Gastrocnemius medialis (tissue), 4 donors: ENCODE measurements around the gene OR13F1. TPM values are rescaled to one million over a fixed set of nuclear protein-coding genes. Genes with fewer than 3 reads are reported as not detected.

Source experiments
- ATAC-seq, 2 donors: fragments of 150-250 bp; one replicate each; pipeline ENCODE4 v1.9.1; 2016
- DNase-seq, 2 donors: peaks; one replicate each; pipeline ENCODE4 v3.0.0-alpha.2; 2019
- H3K27ac ChIP-seq, 4 donors: fragments of 200-600 bp; sonication (generic); 1 replicate in 1 of 4; 2 replicates in 3 of 4; pipeline ENCODE4 v1.5.1; 2016 to 2018; ENCODE audit warnings: mild to moderate bottlenecking in 2 of 4, moderate library complexity in 1 of 4
- H3K27me3 ChIP-seq, 3 donors: fragments of 200-600 bp; sonication (generic) in 2 of 3; 1 replicate in 1 of 3; 2 replicates in 2 of 3; pipeline versions ENCODE4 v1.5.1 to v1.6.0; 2016 to 2019; ENCODE audit warnings: mild to moderate bottlenecking in 1 of 3, moderate library complexity in 1 of 3
- H3K36me3 ChIP-seq, 2 donors: fragments of 200-600 bp; sonication (generic) in 1 of 2; one replicate each; pipeline ENCODE4 v1.5.1; 2017 to 2018
- H3K4me1 ChIP-seq, 2 donors: fragments of 200-600 bp; sonication (generic) in 1 of 2; one replicate each; pipeline ENCODE4 v1.5.1; 2016 to 2017; ENCODE audit warnings: mild to moderate bottlenecking in 2 of 2
- H3K4me3 ChIP-seq, 4 donors: fragments of 200-600 bp; sonication (generic) in 3 of 4; 1 replicate in 1 of 4; 2 replicates in 3 of 4; pipeline ENCODE4 v1.5.1; 2016 to 2019; ENCODE audit warnings: mild to moderate bottlenecking in 2 of 4
- H3K9me3 ChIP-seq, 3 donors: fragments of 200-600 bp; sonication (generic) in 2 of 3; 1 replicate in 1 of 3; 2 replicates in 2 of 3; pipeline ENCODE4 v1.5.1; 2016 to 2019
- POLR2A ChIP-seq, 2 donors: fragments of 450-650 bp; IDR thresholded peaks; one replicate each; pipeline ENCODE4 v1.6.1; 2017; ENCODE audit warnings: antibody characterized with exemption in 2 of 2, mild to moderate bottlenecking in 2 of 2, moderate library complexity in 2 of 2
- in situ Hi-C, 4 donors: fragments of 200-750 bp; cut with MboI; loops; one replicate each; pipeline versions ENCODE4 v1.15.0 to v1.8.0; 2017; ENCODE audit warnings: low sequenced_read_pairs in 4 of 4
- intact Hi-C: fragments of 100-400 bp; cut with DNase I; formaldehyde crosslinking; loops from one replicate; pipeline ENCODE4 v1.15.1; 2023; ENCODE audit warnings: low total_unique reads
- total RNA-seq, 4 donors: library from RNA; depleted of rRNA; stranded (reverse); fragments of >200 nt; gene quantifications; one replicate each; pipeline versions ENCODE4 v1.1.0 to v1.2.3, GENCODE V29; 2016
- TF ChIP-seq, protein P1 (sequence below), 5 experiments: fragments of 450-650 bp in 3 of 5; fragments of 200-600 bp in 2 of 5; sonication (generic) in 2 of 5; IDR thresholded peaks in 4 of 5; conservative IDR thresholded peaks in 1 of 5; 1 replicate in 4 of 5; 2 replicates in 1 of 5; pipeline ENCODE4 v1.5.1; 2016 to 2019; ENCODE audit warnings: antibody characterized with exemption in 5 of 5, mild to moderate bottlenecking in 3 of 5, moderate library complexity in 3 of 5

The OR13F1 gene, protein sequence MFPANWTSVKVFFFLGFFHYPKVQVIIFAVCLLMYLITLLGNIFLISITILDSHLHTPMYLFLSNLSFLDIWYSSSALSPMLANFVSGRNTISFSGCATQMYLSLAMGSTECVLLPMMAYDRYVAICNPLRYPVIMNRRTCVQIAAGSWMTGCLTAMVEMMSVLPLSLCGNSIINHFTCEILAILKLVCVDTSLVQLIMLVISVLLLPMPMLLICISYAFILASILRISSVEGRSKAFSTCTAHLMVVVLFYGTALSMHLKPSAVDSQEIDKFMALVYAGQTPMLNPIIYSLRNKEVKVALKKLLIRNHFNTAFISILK
- total RNA-seq = not detected

DNA sequence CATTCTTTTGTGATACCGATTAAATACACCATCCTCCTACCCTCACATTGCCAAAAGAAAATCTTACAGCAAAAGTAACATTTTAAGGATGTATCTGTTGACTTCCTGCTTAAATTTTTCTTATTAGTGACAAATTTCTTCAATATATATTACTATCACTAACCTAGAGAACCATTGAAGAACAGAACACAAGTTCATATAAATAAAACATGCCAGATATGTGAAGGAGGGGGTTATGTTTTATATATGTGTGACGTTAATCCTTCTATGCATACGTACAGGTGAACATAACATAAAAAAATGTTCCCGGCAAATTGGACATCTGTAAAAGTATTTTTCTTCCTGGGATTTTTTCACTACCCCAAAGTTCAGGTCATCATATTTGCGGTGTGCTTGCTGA, at the start of gene OR13F1:
TSS of gene OR13F1 (plus strand) at position 301 of the 400 bp plus-strand sequence. CDS start at position 301, 0 bp downstream.
- no peak within 1 kb of the TSS for H3K27ac ChIP-seq
- H3K36me3 ChIP-seq = no peaks in the 10 kb centered on the region
- in situ Hi-C loops (no loop called here), intact Hi-C loops (no loop called here)
- no peaks in the 10 kb centered on the region for H3K9me3 ChIP-seq
- no peaks in the 10 kb centered on the region for H3K4me1 ChIP-seq
- no peak for DNase-seq
- no peak for ATAC-seq
- no peak within 1 kb of the TSS for H3K4me3 ChIP-seq
- TF ChIP-seq, protein P1, sequence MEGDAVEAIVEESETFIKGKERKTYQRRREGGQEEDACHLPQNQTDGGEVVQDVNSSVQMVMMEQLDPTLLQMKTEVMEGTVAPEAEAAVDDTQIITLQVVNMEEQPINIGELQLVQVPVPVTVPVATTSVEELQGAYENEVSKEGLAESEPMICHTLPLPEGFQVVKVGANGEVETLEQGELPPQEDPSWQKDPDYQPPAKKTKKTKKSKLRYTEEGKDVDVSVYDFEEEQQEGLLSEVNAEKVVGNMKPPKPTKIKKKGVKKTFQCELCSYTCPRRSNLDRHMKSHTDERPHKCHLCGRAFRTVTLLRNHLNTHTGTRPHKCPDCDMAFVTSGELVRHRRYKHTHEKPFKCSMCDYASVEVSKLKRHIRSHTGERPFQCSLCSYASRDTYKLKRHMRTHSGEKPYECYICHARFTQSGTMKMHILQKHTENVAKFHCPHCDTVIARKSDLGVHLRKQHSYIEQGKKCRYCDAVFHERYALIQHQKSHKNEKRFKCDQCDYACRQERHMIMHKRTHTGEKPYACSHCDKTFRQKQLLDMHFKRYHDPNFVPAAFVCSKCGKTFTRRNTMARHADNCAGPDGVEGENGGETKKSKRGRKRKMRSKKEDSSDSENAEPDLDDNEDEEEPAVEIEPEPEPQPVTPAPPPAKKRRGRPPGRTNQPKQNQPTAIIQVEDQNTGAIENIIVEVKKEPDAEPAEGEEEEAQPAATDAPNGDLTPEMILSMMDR (IDR thresholded peaks at IDR 0.05 in 4 of 5, conservative IDR thresholded peaks at IDR 0.05 in 1 of 5) = no peak
- no peak for TF ChIP-seq POLR2A (IDR thresholded peaks at IDR 0.05)
- no peaks in the 10 kb centered on the region for H3K27me3 ChIP-seq

DNA sequence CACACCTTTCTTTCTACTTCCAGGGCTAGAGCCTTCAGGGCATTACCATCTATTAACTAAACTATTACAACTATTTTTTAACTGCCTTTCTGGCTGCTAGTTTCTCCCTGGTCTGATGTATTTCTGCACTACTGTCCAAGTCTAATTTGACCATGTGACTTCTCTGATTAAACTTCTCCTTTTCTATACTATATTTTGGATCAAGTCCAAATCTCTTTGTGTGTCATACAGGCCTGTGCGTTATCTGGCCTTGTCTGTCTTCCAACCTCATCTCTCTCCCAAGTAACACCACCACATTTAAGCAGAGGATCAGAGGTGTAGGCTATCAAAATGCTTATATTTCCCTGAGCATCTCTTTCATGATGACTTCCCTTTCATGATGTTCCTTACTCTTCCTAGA, 47.2 kb upstream of the OR13F1 start:
- H3K27ac ChIP-seq = no peak overlapping the region
- ATAC-seq (no peak), DNase-seq (no peak)
- no peak overlapping the region for H3K4me3 ChIP-seq
- TF ChIP-seq POLR2A (IDR thresholded peaks at IDR 0.05) = no peak
- TF ChIP-seq, protein P1 (IDR thresholded peaks at IDR 0.05 in 4 of 5, conservative IDR thresholded peaks at IDR 0.05 in 1 of 5) = no peak
- no peaks in the 10 kb centered on the region for H3K36me3 ChIP-seq
- in situ Hi-C loops = no loop called here
- H3K4me1 ChIP-seq = no peaks in the 10 kb centered on the region
- intact Hi-C loops = no loop called here
- no peaks in the 10 kb centered on the region for H3K9me3 ChIP-seq
- H3K27me3 ChIP-seq = no peaks in the 10 kb centered on the region

DNA sequence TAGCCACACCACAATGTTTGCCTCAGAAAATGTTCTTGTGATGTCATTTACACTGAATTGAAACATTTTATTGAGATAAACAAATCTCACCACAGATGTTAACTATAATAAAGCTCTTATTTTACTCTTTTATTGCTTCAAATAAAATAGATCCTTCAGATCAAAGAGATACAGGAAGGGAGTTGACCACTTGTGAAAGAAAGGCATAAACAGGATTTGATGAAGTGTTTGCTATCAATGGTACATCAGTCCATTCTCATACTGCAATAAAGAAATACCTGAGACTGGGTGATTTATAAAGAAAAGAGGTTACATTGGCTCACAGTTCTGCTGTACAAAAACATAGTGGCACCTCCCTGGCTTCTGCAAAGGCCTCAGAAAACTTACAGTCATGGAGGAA, 40.2 kb upstream of the OR13F1 start:
- TF ChIP-seq POLR2A (IDR thresholded peaks at IDR 0.05) = no peak
- TF ChIP-seq, protein P1 (IDR thresholded peaks at IDR 0.05 in 4 of 5, conservative IDR thresholded peaks at IDR 0.05 in 1 of 5) = no peak
- no peaks in the 10 kb centered on the region for H3K36me3 ChIP-seq
- H3K9me3 ChIP-seq = no peaks in the 10 kb centered on the region
- H3K4me1 ChIP-seq = no peaks in the 10 kb centered on the region
- H3K4me3 ChIP-seq = no peak overlapping the region
- H3K27ac ChIP-seq = no peak overlapping the region
- no peaks in the 10 kb centered on the region for H3K27me3 ChIP-seq
- intact Hi-C loops (no loop called here), in situ Hi-C loops (no loop called here)
- DNase-seq = no peak
- ATAC-seq = no peak

DNA sequence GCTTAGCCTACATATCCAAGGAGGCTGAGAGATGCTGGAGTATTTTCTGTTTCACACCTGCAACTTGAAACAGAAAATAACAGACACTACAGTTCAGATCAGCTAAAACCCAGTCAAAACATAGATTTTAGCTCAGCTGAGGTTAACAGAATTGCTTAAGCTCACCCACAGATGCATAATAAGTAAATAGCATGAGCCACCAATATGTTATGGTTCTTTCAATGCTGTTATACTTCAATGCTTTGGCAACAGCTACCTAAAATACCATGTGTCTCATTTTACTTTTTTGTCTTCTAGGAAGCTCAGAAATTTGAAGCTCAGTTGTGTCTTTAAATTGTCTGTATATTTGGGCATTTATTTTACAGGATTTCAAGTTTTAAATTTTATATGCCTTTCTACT, 35.8 kb upstream of the OR13F1 start:
- Histone ChIP-seq H3K4me1 (no peaks in the 10 kb centered on the region), H3K27ac (no peak overlapping the region), H3K4me3 (no peak overlapping the region), H3K36me3 (no peaks in the 10 kb centered on the region), H3K27me3 (no peaks in the 10 kb centered on the region), H3K9me3 (no peaks in the 10 kb centered on the region)
- in situ Hi-C loops = no loop called here
- ATAC-seq (no peak), DNase-seq (no peak)
- no peak for TF ChIP-seq POLR2A (IDR thresholded peaks at IDR 0.05)
- TF ChIP-seq, protein P1 (IDR thresholded peaks at IDR 0.05 in 4 of 5, conservative IDR thresholded peaks at IDR 0.05 in 1 of 5) = no peak
- intact Hi-C loops = no loop called here
